Stimulated activated CD4-positive, alpha-beta T cell treated with anti-CD3 and anti-CD28 coated beads, Interleukin-2, amount 100 ng/mL, for 24 hours (primary cell): Measurements from ENCODE around the gene ATP9B.
A peak's percentile ranks its signal among the peaks of the same experiment; 100 is the strongest.
"Not testable (repeated sequence)": the region's sequence is repeated elsewhere in the genome, so short reads cannot be mapped to it uniquely, and the experiment has no call there.

Source experiments
- DNase-seq, 2 donors: peaks; one replicate each; pipeline ENCODE4 v3.0.0-alpha.2; 2020

The ATP9B gene

DNA sequence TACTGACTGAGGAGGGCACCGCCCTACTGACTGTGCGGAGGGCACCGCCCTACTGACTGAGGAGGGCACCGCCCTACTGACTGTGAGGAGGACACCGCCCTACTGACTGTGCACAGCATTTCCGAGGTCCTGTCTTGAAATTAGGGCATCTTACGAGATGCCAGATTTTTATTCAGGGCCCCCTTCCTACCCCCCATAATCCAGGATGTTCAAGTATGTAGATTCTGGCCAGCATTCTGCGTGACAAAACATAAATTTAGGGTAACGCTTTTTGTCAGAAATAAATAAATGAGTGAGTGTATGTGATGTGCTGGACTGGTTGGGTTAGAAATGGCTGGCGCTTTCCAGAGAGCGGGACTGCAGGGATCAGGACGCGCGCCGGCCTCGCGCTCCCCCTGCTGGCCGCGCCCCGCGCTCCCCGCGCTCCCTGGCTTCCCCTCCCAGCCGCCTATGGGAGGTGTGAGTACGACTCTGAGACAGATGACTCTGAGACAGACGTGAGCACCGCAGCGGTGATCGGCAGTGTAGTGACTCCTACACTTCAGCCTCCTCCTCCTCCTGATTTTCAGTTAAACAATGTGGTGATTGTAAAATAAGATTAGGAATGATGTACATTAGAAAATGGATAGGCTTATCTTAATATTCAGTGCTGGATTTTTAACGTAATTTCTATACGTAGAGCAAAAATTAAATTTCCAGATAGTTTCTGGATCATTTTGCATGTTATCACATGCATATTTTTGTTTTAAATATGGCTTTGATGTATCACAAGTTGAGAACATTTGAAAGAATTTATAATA, 177.3 kb downstream of the ATP9B start:
- DNase-seq = peak; percentile 76 to 79

DNA sequence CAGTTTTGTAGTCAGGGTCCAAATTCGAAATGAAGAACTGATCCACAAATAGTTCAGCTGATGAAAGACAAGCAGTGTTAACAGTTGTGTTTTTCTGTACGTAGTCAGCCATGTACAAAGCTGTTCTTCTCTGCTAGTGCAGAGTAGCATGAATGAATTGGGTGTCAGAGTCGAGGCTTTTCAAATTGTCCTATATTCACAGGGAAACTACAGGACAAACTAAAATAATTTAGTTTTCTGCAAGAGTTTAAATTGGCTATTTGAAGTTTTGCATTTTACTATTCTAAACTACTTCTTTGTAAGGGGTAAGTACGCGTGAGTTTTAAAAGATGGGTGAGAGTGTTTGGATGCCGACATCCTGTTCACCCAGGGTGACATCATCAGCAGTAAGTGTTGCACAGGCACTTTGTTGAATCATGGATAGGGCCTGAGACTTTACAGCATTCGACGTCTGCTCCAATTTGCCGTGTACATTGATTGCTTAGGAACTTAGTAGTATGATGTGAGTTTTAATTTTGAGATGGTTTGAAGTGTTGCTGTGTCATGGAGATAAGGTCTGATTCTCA, 179.4 kb downstream of the ATP9B start:
- DNase-seq = no peak

DNA sequence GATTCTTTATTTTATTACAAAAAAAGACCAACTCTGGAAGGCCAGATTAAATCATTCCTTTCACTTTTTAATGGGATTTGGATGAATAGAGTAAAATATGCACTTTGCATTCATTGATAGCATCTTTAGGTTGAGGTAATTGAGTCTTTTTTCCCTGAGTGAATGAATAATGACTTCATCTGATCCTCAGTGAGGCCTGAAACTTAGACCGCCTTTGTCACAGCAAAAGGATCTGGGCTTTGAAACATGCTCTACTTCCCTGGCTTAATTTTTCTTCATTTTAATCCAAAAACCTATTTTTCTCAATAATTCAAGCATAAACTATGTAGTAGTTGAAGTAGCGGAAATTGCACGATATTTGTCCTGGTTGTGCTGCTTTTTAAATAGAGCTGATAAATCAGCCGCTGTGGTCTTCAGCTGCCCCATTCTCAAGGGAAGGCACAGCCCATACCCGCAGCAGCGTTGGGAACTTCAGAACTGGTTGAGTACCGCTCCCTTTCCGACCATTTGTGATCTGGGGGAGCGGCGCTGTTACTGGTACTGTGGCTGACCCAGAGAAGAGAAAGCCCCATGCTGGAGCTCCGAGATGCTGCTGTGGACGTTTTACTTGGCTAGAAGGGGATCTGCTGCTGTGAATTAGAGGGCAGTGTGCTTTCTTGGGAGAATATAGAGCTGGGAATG, 181.2 kb downstream of the ATP9B start:
- DNase-seq = no peak

DNA sequence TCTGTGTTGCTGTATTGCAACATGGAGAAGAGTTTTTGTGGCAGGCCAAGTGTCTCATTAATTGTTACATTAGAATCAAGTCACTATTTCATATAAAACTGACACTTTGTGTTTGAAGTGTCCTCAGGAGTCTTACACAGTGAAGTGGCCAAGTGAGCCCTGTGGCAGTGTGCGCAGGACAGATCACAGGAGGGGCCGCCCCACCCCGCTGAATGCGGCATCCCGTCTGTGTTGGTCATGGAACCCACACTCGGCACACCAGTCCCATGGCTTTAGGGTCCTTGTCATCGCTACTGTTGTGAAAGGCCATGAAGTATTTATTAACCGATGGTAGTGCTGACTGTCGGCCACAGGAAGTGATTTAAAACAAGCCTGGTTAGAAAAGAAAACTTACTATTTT, 181.8 kb downstream of the ATP9B start:
- DNase-seq = no peak

DNA sequence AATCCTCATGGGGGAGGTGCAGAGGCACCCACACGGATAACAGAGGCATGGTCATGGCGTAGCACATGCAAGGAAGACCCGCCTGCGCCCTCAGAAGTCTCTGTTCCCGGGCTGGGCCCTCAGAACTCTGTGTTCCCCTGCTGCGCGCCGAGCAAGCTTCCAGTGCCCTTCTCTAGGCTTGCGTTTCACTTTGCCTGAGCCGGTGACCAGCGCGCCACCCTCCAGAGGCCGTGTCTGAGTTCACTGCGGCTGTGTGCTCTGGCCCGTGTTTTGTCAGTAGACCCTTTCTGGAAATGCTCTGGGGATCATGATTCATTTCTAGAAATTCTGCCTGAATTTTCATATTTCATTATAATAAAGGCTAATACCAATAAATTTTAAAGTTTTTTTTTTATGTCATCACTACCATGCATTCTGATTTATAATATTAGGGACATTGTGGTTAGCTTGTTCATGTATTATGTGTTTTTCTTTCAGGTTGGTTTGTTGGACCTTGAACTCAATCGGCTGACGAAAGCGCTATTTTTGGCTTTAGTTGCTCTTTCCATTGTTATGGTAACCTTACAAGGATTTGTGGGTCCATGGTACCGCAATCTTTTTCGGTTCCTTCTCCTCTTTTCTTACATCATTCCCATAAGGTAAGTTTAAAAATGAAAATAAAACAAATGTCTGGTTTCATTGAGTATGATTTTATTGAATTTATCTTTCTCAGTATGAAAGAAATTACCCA, 183.9 kb downstream of the ATP9B start:
- no peak for DNase-seq

DNA sequence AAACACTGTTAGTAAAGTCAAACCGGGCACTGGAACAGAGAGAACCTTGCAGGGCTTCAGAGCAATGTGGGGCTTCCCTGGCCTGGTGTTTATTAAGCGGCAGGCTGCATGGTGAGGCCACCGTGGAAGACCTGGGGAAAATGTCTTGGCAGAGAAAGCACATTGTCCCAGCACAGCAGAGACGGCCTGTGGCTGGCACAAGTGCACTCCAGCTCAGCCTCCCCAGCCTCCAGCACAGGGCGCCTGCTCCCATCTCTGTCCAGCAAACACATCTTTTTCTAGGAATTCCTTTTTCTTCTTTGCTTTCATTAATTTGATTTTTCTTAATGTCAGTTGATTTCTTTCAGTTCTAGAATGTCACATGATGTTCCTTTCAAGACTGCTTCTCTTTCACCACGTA, 188.3 kb downstream of the ATP9B start:
- no peak for DNase-seq

DNA sequence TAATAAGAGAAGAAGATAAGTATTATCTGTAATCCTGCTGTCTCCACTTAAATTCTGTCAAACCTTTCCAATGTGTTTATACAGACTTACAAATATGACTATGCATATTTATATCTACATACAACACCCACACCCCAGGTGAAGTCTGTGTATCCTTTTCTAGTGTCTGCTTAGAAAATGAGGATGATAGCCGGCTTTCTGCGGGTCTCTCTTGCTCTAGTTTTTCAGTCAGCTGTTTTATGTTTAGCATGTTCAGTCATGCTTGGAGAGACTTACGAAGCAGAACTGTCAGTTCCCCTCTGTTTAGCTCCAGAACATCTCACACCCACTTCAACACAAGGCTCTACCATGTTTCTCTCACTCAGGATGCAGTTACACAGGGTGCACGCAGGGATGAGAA, 189.3 kb downstream of the ATP9B start:
- DNase-seq = no peak

DNA sequence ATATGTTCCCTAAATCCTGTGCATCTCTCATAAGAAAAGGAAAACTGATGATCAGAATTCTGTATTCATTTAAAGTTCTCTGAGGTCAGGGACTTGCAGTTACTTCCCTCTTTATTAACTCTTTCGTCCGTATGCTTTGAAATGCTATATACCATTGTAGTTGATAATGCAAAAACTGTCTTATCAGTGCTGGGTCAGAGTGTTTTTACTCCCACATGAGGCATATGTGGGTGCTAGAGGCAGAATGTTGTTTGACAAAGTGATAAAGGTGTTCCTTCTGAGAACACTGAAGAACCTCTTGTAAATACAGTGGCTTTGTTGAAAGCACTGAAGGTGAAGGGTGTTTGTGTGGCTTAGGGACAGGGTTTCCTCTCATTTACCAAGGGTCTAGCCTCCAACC, 190.0 kb downstream of the ATP9B start:
- no peak for DNase-seq

DNA sequence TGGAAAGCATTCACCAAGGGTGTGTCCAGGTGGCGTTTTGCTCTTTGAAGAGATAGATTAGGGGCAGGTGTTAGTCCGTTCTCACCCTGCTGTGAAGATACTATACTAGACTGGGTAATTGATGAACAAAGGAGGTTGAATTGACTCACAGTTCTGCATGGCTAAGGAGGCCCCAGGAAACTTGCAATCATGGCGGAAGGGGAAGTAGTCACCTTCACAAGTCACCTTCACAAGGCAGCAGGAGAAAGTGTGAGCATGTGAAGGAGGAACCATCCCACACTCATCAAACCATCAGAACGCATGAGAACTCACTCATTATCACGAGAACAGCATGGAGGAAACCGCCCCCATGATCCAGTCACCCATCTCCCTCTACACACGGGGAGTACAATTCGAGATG, 190.8 kb downstream of the ATP9B start:
- DNase-seq = no peak

DNA sequence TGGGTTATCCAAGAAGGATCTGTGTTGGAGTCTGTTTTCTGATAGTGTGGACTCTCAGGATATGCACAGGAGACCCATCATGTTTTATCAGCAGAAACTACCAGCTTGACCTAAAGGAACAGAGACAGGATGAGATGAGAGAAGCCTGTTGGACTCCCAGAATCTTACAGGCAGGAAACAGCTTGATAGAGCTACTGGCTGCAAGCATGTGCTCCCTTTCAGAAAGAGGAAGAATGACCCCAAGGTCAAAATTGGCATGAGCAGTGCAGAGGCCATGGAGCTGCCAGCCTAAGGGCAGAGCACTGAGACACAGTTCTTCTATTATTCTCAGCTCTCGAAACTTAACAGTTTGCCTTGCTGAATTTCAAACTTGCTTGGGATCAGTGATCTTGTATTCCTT, 191.3 kb downstream of the ATP9B start:
- DNase-seq = no peak

DNA sequence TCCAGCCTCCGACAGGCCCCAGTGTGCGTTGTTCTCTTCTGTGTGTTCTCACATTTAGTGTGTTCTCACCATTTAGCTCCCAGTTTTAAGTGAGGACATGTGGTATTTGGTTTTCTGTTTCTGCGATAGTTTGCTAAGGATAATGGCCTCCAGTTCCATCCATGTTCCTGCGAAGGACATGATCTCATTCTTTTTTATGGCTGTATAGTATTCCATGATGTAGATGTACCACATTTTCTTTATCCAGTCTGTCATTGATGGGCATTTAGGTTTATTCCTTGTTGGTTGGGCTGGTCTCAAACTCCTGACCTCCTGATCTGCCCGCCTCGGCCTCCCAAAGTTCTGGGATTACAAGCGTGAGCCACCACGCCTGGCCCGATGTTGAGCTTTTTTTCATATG, 195.9 kb downstream of the ATP9B start:
- DNase-seq = not testable (repeated sequence)

DNA sequence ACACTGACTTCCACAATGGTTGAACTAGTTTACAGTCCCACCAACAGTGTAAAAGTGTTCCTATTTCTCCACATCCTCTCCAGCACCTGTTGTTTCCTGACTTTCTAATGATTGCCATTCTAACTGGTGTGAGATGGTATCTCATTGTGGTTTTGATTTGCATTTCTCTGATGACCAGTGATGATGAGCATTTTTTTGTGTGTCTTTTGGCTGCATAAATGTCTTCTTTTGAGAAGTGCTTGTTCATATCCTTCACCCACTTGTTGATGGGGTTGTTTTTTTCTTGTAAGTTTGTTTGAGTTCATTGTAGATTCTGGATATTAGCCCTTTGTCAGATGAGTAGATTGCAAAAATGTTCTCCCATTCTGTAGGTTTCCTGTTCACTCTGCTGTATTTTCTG, 202.6 kb downstream of the ATP9B start:
- not testable (repeated sequence) for DNase-seq

DNA sequence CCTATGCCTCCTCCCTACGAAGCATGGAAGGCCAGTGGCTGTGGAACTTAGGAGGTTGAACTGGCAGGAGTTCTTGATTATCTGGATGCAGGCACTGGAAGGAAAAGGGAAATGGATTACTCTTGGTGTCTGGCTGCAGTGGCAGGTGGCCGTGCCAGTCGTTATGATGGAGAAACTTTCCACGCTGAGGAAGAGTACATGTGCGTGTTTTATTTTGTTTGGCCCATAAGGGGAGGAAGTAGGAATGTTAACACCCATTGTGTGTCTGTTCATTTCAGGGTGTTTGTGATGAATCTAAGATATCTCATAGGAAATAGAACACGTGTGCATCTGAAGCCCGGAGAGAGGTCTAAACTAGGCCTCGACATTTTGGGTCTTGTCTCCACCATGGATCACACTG, 203.7 kb downstream of the ATP9B start:
- DNase-seq = no peak

DNA sequence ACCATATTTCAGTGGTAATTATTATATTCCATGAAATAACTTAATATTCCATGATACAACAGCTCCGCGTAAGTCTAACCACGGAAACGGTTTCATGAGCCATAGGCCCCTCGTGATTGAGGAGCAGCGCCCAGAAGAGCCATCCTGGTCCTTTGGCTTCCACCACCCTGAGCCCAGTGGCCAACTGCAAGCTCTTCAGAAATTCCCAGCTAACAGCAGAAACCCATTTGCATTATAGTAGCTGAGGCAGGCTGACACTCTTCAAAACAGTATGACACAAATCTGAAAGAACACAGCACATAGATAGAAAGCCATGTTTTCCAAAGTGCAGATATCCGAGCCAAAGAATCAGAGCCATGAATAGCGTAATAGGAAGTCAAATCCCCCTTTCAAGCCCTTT, 205.6 kb downstream of the ATP9B start:
- no peak for DNase-seq

DNA sequence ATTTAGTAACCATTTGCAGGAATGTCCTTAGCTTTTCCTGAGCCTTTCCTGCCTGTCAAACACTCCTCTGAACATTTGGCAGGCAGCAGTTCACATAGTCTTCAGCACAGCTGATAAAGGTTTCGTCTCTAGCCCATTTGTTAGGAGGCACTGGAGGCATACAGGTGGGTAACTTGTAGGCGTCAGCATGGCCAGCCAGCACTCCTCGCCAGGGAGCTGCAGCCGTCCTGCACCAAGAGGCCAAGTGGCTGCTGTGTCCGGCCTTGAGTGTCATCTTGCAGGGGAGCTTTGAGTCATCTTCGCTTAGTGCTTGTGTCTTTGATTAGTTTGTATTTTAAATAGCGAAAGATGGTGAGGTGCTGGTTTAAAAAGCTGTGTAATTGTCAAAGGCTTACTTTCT, 206.3 kb downstream of the ATP9B start:
- no peak for DNase-seq

DNA sequence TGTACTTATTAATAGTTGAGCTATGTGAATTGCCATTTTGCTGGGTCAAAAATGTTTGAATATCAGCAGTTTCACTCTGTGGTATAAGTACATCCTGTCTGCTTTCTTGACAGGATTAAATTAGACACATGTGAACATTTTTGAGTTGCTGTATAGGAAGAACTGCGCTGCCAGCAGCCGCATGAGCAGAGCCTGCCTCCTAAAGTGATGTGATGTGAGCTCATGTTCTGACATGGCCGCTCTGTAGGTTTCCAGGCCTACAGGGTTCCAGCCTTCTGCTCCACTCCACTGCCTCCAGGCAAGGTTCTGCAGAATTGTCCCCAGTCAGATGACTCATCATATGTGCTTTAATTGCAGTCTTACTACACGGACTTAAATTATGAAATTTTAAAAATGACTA, 206.8 kb downstream of the ATP9B start:
- peak in 1 of 2 donors; percentile 3 for DNase-seq

DNA sequence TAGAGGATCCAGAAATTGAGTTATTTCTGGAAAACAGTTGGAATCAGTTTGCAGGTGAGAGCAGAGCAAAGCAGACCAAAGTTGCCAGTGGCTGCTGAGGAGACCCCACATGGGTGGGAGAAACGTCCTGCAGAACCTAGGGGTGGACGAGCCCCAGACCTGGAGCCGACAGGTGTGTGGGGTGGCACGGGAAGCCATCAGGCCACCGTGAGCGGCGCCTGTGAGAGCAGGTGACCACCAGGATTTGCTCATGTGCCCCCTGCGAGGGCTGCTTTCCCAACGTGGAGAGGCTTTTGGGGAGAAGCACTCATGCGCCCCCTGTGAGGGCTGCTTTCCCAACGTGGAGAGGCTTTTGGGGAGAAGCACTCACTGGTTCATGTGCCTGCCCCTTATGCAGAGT, 209.7 kb downstream of the ATP9B start:
- DNase-seq = no peak

DNA sequence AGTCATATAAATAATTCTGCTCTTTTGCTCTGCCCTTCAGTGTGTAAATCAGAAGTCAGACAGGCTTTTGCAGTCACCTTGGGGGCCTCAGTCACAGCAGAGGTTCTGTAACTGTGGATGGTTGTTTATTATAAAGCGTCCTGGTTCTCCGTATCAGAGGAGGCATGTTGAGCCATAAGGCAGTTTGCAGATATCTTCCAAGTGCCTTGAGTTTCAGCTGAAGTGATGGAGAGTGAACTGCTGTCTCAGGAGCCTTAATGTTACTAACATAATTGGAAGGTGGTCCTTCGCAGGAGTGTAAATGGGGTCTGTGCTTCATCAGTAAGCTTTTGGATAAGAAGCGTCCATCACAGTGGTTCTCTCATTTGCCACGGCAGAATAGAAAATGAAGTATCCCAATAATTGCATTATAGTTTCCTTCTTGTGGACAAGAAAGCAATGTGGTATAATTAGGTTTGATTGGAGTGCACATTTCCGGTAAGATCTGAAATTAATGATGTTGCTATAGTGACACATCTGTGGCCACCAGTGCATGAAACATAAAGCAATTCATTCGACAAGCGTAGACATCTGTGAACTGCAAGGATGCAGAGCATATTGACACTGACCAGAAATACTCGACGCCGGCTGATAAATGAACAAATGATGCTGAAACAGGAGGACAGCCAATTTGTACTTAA, 214.1 kb downstream of the ATP9B start:
- DNase-seq = no peak

DNA sequence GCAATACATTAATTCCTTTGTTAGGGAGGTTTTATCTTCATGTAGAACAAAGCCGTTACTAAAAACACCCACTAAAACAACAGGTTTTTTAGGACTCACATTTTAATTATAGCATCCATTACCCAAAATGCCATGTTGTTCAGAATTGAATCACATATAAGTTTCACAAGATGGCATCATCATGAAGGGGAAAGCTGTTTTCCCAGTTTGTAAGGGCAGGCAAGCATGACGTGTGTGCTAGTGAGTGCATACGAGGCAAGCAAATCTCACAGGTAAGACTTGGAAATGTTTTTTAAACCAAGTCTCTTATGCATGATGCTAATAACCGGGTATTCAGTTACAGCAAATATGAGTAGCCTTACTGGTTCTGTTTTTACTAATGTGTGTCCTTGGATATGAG, 214.7 kb downstream of the ATP9B start:
- no peak for DNase-seq

DNA sequence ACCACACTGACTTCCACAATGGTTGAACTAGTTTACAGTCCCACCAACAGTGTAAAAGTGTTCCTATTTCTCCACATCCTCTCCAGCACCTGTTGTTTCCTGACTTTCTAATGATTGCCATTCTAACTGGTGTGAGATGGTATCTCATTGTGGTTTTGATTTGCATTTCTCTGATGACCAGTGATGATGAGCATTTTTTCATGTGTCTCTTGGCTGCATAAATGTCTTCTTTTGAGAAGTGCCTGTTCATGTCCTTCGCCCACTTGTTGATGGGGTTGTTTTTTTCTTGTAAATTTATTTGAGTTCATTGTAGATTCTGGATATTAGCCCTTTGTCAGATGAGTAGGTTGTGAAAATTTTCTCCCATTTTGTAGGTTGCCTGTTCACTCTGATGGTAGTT, 216.0 kb downstream of the ATP9B start:
- not testable (repeated sequence) for DNase-seq

DNA sequence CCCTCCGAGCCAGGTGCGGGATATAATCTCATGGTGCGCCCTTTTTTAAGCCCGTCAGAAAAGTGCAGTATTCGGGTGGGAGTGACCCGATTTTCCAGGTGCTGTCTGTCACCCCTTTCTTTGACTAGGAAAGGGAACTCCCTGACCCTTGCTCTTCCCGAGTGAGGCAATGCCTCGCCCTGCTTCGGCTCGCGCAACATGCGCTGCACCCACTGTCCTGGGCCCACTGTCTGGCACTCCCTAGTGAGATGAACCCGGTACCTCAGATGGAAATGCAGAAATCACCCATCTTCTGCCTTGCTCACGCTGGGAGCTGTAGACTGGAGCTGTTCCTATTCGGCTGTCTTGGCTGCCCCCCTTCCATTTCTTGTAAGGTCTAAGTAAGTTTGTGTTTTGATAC, 221.2 kb downstream of the ATP9B start:
- not testable (repeated sequence) for DNase-seq

DNA sequence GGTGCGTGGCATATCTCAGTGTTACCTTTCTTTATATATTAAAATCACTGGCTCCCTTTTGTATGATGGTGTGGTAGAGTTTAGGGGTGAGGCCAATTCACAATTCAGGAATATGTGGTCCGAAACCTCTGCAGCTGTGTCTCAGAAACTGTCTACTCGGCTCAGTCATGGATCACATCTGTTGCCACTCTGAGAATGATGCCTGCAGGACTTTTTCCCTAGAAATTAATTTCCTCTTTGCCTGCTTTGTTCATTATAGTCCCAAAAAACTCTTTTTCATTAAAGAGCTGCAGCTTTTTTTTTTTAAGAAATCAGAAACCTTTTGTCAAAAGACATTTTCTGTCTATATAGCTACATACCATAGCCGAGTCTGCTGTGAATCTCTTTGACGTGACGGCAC, 221.7 kb downstream of the ATP9B start:
- DNase-seq = no peak

DNA sequence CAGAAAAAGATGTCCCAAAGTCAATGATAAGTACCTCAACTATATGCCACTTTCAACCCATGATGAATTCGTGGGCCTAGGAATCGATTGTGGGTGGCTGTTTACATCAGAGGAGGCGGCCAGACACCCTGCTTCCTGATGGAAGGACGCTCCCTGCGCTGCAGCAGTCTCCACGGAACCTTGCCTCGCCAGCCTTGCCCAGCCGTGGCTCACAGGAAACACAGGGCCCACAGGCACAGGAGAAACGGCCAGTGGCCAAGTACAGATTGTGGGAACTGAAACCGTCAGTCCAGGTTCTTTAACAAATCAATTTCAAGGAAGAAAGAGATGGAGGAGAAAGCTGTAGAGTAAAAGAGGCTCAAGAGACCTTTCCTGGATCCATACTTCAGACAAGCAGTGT, 225.0 kb downstream of the ATP9B start:
- no peak for DNase-seq
